Activated T-helper 1 cell treated with Interleukin-2 at 50 U/mL for 16 hours (primary cell): ENCODE results near the gene FBXW8.
"Not testable (repeated sequence)": the region's sequence is repeated elsewhere in the genome, so short reads cannot be mapped to it uniquely, and the experiment has no call there.

Experiments
- DNase-seq: peaks from one replicate; pipeline ENCODE4 v3.0.0-alpha.2; 2020; ENCODE audit warnings: low read depth

The FBXW8 gene

GRCh38 chr12:117053597-117054201 lies 142.9 kb downstream of the FBXW8 start:
- no peak for DNase-seq

GRCh38 chr12:117054279-117054678 lies 143.5 kb downstream of the FBXW8 start:
- DNase-seq, result no peak

GRCh38 chr12:117057626-117058025 lies 146.9 kb downstream of the FBXW8 start:
- not testable (repeated sequence) for DNase-seq

GRCh38 chr12:117058442-117059072 lies 147.8 kb downstream of the FBXW8 start:
- no peak for DNase-seq

DNA sequence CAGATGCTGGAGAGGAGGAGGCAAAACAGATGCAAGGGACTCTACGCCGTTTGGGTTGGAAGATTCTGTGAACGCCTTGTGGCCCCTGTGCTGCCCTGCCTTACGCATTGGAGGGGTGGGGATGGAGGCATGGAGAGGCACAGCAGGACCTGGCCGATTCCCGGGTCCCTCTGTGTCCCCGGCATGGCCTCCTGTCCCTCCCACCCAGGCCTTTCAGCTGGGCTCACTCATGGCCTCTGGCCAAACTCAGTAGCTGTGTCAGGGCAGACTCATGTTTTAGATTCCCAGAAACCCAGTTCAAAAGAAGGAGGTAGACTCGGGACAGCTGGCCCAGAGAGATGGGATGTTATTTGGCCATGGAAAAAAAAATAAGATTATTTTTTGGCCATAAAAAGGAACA lies 148.4 kb downstream of the FBXW8 start:
- no peak for DNase-seq

DNA sequence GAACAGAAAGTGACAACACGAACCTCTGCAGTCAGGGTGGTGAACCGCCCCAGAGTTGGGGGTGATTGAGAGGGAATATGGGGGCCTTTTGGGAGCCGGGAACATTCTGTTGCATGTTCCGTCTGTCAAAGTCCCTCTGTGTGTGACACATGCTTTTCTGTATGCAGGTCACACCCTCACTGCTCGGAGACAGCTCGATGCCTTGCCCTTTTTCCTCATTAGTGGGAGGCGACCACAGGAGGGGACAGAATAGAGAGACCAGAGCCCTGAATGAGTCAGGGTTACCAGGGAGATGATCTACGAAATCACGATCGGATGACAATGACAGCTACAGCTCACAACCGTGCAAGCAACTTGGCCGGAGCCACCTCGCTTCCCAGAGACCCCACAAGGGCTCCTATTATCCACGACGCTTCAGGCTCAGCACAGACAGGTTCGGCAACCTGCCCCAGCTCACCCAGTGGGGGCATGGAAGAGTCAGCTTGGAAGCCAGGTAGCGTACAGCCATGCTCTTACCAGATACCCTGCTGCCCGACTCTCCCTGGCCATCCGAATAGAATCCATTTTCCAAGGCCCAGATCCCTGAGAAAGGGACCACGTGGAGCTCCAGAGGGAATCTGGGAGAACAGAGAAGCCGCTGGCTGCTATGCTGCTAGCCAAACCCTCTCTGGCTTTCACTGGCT lies 149.6 kb downstream of the FBXW8 start:
- no peak for DNase-seq

DNA sequence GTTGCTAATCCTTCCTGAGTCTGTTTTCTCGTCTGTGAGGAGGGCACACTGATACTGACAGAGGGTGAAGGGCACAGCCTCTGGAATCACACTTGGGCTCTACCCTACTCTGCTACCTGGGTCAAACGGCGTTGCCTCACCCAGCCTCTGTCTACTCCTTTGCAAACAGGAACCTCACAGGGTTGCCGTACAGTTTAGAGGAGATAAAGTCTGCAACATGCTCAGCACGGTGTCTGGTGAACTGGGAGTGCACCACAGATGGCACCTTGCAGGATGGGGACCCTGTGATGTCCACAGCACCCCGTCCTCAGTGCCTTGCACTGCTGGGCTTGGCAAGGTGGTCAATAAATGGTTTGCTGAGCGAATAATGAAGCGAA lies 150.2 kb downstream of the FBXW8 start:
- DNase-seq, result no peak

GRCh38 chr12:117061555-117062079 lies 150.9 kb downstream of the FBXW8 start:
- DNase-seq, result no peak

GRCh38 chr12:117063162-117063911 lies 152.6 kb downstream of the FBXW8 start:
- DNase-seq, result peak; percentile 10

DNA sequence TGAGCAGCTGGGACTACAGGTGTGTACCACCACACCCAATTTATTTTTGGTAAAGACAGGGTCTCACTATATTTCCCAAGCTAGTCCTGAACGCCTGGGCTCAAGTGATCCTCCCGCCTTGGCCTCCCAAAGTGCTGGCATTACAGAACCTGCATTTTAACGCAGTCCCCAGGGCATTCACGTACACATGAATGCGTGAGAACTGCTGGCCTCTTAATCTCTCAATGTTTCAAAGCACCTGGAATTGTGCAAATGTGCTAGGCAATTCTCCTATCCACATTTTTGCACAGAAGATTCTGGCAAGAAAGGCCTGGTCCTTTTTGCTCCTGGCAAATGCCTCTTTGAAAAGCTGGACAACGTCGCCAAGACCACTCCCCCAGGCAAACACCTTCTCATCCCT lies 153.3 kb downstream of the FBXW8 start:
- no peak for DNase-seq

GRCh38 chr12:117064596-117064995 lies 153.8 kb downstream of the FBXW8 start:
- DNase-seq, result no peak

GRCh38 chr12:117067016-117067415 lies 156.3 kb downstream of the FBXW8 start:
- no peak for DNase-seq

GRCh38 chr12:117067638-117068037 lies 156.9 kb downstream of the FBXW8 start:
- no peak for DNase-seq

GRCh38 chr12:117068492-117068891 lies 157.7 kb downstream of the FBXW8 start:
- DNase-seq, result no peak

DNA sequence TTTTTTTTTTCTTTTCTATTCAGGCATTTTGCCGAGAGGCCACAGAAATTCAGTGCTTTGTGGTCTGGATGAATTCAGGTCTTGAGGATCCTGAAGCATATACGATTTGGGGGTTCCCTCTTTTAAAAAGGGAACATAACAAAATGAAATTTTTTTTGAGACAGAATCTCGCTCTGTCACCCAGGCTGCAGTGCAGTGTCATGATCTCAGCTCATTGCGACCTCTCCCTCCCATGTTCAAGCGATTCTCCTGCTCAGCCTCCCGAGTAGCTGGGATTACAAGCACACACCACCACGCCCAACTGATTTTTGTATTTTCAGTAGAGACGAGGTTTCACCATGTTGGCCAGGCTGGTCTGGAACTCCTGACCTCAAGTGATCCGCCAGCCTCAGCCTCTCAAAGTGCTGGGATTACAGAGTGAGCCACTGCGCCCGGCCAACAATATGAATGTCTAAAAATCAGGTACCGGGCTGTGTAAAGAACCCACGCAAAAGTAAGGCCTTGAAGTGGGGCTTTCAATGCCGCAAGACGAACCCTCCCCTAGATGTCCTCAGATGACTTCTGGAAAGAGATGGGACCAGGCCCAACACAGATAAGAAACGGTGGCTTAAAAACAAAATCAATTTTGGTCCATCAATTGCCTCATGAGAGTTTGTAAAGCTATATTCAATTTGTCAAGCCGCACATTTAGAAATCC lies 158.5 kb downstream of the FBXW8 start:
- DNase-seq, result no peak

GRCh38 chr12:117069926-117070900 lies 159.5 kb downstream of the FBXW8 start:
- DNase-seq, result no peak

DNA sequence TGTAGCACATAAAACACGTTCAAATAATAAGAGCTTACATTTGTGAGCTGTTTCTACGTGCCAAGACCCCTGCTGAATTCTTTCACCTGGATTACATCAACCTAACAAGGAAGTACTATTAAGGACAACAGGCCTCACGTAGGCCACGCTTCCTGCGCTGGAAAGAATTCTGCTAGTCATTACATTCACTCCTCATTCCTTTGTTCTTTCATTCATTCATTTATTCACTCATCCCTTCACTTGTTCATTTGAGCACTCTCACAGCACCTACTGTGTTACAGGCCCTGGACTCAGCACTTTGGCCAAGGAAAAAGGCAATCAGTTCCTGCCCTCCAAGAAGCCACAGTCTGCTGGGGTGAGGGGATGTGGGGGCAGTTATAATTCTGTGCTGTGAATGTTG lies 160.3 kb downstream of the FBXW8 start:
- no peak for DNase-seq

GRCh38 chr12:117072106-117072505 lies 161.4 kb downstream of the FBXW8 start:
- no peak for DNase-seq

GRCh38 chr12:117072736-117073490 lies 162.2 kb downstream of the FBXW8 start:
- no peak for DNase-seq

DNA sequence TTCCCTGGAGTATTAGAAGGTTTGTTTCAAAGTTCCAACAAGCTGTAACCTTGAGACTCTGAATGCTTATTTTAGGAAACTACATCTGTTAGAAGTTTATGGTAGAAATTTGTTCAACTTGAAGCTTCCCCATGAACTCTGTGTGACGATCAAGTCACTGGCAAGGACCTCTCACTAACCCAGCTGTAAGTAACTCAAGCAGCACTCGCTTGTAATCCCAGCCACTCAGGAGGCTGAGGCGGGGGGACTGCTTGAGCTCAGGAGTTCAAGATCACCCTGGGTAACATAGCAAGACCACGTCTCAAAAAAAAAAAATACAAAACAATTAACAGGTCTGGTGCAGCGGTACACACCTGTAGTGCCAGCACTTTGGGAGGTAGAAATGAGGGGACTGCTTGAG lies 162.9 kb downstream of the FBXW8 start:
- no peak for DNase-seq
